RWPE1 (cell line): ENCODE measurements around the gene SAMD4A.

Experiments used
- CTCF ChIA-PET: fragments of 350-600 bp; sonication (Branson Sonifier 250); formaldehyde crosslinking; extraction: SDS; loops from one replicate; lab custom pipeline; 2021; lab: Yijun Ruan, JAX
- POLR2A ChIA-PET: fragments of 400-600 bp; formaldehyde crosslinking; extraction: SDS; loops from one replicate; lab custom pipeline; 2020; ENCODE audit warnings: antibody characterized with exemption; ENCODE audit not compliant: low non-redundant PET; lab: Yijun Ruan, JAX
- DNase-seq: peaks from one replicate; pipeline ENCODE4 v3.0.0; 2012; ENCODE audit warnings: low spot score
- H3K27ac ChIP-seq: fragments of 450-650 bp; 2 replicates; pipeline ENCODE4 v1.5.1; 2017
- TF ChIP-seq, protein P1 (sequence below): fragments of 450-650 bp; conservative IDR thresholded peaks from 2 replicates; pipeline ENCODE4 v1.5.1; 2017; ENCODE audit warnings: low read depth, mild to moderate bottlenecking

SAMD4A gene

DNA sequence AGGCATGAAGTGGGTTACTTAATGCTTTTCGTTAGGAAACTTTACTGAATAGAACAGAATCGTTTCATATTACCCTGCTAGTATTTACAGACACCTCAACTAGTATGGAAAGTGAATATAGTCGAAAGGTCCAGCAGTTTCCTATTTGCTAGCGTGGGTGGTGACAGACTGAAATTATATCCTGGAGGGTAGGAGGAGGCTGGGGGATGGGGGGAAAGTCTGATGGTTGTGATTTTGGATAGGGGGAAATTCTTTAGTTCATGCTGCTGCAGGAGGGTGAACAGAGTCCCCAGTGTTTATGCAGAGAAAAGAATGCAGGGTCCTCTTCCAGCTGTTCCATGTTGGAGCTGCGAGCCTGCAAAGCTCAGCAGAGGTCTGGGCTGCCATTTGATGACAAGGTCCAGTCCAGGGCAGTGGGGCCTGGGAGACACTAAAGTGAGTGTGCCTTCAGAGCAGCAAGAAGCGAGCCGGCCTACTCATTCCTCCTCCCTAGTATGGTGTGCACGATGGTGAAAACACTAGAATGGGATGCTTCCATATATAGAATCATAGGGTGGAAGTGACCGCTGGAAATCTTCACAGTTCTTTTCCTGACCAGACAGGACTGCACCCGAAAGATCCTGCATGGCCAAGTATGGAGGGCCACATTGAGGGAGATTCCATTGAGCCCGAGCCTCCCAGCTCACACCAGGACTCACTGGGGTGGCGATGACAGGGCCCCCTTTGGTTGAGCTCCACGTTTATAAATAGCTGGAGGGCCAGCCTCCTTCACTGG, 2.1 kb downstream of the SAMD4A start:
- POLR2A ChIA-PET, result no interaction called here
- peak overlapping the region; percentile 69 for H3K27ac ChIP-seq
- TF ChIP-seq, protein P1, sequence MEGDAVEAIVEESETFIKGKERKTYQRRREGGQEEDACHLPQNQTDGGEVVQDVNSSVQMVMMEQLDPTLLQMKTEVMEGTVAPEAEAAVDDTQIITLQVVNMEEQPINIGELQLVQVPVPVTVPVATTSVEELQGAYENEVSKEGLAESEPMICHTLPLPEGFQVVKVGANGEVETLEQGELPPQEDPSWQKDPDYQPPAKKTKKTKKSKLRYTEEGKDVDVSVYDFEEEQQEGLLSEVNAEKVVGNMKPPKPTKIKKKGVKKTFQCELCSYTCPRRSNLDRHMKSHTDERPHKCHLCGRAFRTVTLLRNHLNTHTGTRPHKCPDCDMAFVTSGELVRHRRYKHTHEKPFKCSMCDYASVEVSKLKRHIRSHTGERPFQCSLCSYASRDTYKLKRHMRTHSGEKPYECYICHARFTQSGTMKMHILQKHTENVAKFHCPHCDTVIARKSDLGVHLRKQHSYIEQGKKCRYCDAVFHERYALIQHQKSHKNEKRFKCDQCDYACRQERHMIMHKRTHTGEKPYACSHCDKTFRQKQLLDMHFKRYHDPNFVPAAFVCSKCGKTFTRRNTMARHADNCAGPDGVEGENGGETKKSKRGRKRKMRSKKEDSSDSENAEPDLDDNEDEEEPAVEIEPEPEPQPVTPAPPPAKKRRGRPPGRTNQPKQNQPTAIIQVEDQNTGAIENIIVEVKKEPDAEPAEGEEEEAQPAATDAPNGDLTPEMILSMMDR, result no peak
- peak; percentile 35 for DNase-seq
- CTCF ChIA-PET, result interaction anchor here (0.9 to 1.7 kb wide), 3 partner anchors 97 to 204 kb away, joined by 3 to 11 read pairs (median 3); no protein-coding TSS in a partner anchor

DNA sequence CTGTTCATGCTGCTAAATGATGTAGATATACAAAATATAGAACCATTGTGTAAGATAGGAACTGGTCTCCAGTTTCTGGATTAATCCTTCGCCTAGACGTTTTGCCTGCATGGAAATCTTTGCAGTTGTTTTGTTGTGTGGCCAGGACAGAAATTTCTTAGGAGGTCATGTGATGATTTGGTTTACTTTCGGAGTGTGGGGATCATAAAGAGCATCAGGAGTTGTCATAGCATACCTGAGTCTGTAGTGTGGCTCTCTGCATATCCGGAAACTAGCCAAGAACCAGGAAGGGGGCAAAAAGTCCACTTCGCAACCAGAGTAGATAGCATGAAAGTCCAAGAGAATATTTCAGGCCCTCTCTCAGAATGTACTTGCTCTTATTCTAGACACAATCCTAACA, 3.1 kb downstream of the SAMD4A start:
- CTCF ChIA-PET, result no interaction called here
- POLR2A ChIA-PET, result no interaction called here
- no peak for DNase-seq
- H3K27ac ChIP-seq, result no peak overlapping the region
- TF ChIP-seq, protein P1, result no peak

DNA sequence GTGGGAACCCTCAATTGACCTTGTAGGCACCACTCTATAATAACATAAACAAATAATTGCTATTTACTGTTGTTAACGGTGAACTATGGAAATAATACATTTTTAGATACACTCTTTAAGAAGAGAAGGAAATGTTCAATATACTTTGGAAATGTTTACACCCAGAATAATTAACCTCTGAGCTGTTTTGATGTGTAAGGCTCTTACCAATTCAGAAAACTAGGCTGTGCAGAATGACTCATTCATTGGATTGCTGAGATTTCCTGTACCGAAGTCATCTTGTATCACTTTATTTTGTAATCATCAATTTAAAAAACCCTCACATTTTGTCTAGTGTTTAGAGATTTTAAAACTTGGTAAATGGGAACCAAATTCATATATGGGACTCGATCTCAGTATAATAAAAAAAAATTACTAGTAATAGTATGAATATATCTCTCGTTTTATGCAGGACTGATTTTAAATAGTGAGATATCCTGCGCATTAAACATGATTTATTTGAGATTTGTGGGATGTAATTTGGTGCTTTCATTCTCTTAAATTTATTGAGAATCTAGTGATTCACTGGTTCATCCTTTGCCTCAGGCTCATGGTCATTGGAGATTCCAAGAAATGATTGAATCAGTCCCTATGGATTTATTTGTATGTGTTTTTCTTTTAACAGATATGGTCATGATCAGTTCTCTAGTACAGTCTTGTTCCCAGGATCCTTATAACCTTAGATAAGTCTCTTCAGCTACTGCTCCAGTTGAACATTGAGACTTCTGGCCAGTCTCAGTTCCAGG, 3.9 kb downstream of the SAMD4A start:
- no peak overlapping the region for H3K27ac ChIP-seq
- TF ChIP-seq, protein P1, result no peak
- CTCF ChIA-PET, result interaction anchor here (0.7 kb wide), 1 partner anchor 79 kb away, joined by 3 read pairs; no protein-coding TSS in a partner anchor
- DNase-seq, result peak; percentile 69
- POLR2A ChIA-PET, result no interaction called here

DNA sequence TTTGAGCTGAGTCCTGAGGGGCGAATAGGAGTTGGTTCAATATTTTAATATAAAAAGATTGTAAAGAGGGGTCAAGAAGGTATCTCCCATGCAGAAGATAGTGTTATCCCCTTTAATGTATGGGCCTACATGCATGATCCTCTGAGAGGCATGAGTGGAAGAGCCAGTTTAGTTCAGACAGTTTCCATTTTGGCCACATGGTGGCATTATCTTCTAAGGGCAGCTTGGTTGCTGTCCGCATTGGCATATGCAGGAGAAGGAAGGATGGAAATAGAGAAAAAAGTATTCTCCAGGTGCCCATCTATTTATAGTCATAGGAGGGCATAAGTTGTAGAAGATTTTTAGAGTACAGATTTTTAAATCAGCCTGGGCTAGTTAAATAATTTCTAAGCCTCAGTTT, 5.4 kb downstream of the SAMD4A start:
- TF ChIP-seq, protein P1, result peak; percentile 29; the same call in 1 of the 2 replicates
- CTCF ChIA-PET, result interaction anchor here (0.6 to 0.7 kb wide), 3 partner anchors 55 to 177 kb away, joined by 3 to 4 read pairs (median 3); no protein-coding TSS in a partner anchor
- POLR2A ChIA-PET, result no interaction called here
- no peak overlapping the region for H3K27ac ChIP-seq
- DNase-seq, result no peak

DNA sequence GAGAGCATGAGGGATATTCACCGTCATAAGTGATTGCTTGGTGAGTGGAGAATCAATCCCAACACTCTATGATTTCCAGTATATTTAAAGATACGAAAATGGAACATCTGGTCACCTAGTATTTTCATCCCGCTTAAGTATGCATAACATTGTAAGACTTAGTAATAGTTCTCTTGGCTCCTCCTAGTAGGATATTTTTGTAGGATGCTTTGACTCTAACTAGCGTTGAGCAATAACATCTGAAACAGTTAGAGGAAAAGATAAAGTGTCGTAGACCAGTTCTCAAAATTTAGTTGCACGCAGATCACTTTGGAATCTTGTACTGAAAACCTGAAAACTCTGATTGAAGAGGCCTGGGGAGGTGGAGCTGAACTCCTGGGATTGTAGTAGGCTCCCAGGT, 7.6 kb downstream of the SAMD4A start:
- POLR2A ChIA-PET, result no interaction called here
- no peak overlapping the region for H3K27ac ChIP-seq
- CTCF ChIA-PET, result interaction anchor here (0.7 kb wide), 1 partner anchor 104 kb away, joined by 3 read pairs; no protein-coding TSS in a partner anchor
- DNase-seq, result no peak
- TF ChIP-seq, protein P1, result no peak

DNA sequence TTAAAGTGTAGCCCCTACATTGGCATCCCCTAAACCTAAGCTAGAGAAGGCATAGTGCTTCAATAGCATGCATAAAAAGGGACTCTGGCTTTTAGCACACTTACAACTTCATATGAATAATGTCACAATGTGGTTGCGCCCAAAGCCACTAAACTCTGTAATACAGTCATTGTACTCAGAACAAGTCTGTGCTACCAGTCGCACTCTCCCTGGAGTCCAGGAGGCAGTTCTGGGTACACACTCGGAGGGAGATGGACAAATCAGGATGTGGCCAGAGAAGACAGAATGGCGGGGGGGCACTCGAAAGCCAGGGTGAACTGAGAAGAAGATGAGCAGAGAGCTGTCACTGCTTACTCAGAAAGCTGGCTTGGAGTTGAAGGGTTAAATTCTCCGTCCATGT, 10.6 kb downstream of the SAMD4A start:
- H3K27ac ChIP-seq, result no peak overlapping the region
- no peak for DNase-seq
- ChIA-PET POLR2A (no interaction called here), CTCF (interaction anchor here (1.0 kb wide), 1 partner anchor 114 kb away, joined by 7 read pairs; no protein-coding TSS in a partner anchor)
- TF ChIP-seq, protein P1, result no peak
